ENCODE results near the gene STX17.
"Not testable (repeated sequence)": the region's sequence is repeated elsewhere in the genome, so short reads cannot be mapped to it uniquely, and the experiment has no call there.

The STX17 gene

GRCh38 chr9:99964336-99964735, 57.9 kb downstream of the STX17 start:
- intact Hi-C loops (cut with DNase I) = no loop called here
- no peak for DNase-seq

- DNase-seq = no peak
- intact Hi-C loops (cut with DNase I) = no loop called here
Observed at GRCh38 chr9:99966001-99966400, 59.5 kb downstream of the STX17 start.

- intact Hi-C loops (cut with DNase I) = no loop called here
- DNase-seq = no peak
Observed at GRCh38 chr9:99966716-99967115, 60.3 kb downstream of the STX17 start.

- intact Hi-C loops (cut with DNase I) = no loop called here
- no peak for DNase-seq
Observed at GRCh38 chr9:99967457-99967856, 61.0 kb downstream of the STX17 start.

- intact Hi-C loops (cut with DNase I) = no loop called here
Observed at GRCh38 chr9:99970481-99970880, 64.0 kb downstream of the STX17 start.

GRCh38 chr9:99971410-99971809, 65.0 kb downstream of the STX17 start:
- intact Hi-C loops (cut with DNase I) = no loop called here
- no peak for DNase-seq

More at GRCh38 chr9:99970481-99970880, 64.0 kb downstream of the STX17 start:
- no peak for DNase-seq

DNA sequence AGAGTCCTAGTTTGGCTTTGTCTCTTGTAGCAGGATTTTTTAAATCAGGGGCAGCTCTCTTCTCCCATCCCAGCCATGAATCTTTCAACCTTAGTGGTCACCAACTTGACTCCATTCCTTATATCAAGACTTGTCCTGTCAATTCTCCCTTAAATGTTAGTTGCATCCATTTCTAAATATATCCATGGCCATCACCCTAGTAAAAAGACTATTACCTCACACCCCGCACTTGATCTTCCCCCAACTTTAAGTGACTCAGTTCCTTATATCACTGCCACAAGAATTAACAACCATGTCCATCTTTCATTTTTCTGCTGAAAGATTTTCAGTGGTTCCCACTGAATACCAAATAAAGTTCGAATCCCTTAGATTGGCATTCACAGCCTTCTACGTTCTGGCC, 67.0 kb downstream of the STX17 start:
- intact Hi-C loops (cut with DNase I) = no loop called here
- no peak for DNase-seq

GRCh38 chr9:99977033-99977792, 70.8 kb downstream of the STX17 start:
- intact Hi-C loops (cut with DNase I) = no loop called here

GRCh38 chr9:99978221-99978620, 71.8 kb downstream of the STX17 start:
- no peak for DNase-seq
- intact Hi-C loops (cut with DNase I) = no loop called here

More at GRCh38 chr9:99977033-99977792, 70.8 kb downstream of the STX17 start:
- no peak for DNase-seq

GRCh38 chr9:99980598-99980997, 74.1 kb downstream of the STX17 start:
- intact Hi-C loops (cut with DNase I) = no loop called here
- no peak for DNase-seq

- DNase-seq = no peak
- intact Hi-C loops (cut with DNase I) = no loop called here
Observed at GRCh38 chr9:99986642-99987041, 80.2 kb downstream of the STX17 start.

DNA sequence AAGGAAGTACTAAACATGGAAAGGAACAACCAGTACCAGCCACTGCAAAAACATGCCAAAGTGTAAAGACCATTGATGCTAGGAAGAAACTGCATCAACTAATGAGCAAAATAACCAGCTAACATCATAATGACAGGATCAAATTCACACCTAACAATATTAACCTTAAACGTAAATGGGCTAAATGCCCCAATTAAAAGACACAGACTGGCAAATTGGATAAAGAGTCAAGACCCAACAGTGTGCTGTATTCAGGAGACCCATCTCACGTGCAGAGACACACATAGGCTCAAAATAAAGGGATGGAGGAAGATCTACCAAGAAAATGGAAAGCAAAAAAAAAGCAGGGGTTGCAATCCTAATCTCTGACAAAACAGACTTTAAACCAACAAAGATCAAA, 84.1 kb downstream of the STX17 start:
- intact Hi-C loops (cut with DNase I); DNase-seq: not testable (repeated sequence)

GRCh38 chr9:99998266-99998665, 91.8 kb downstream of the STX17 start:
- peak in 3 of 10 donors; percentile 70 to 85 (median 79) for DNase-seq
- intact Hi-C loops (cut with DNase I) = no loop called here

DNA sequence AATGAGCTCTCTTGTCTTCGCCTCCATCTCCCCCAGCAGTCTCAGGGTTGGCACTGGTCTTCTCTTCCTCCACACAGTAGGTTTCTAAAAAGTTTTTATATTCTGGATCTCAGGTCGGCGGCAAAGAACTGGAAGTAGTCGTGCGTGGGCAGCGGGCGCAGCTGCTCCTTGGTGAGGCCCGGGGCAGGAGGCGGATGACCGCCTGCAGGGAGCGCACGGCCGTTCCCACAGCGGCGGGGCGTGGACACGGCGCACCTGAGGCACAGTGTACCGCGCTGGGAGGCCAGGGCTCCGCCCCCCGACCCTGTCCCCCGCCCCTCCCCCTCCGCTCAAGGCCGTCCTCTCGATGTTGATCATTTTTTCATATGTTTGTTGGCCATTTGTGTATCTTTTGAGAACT, 92.4 kb downstream of the STX17 start:
- DNase-seq = peak in 1 of 10 donors; percentile 73
- intact Hi-C loops (cut with DNase I) = no loop called here

GRCh38 chr9:99999797-100000196, 93.3 kb downstream of the STX17 start:
- intact Hi-C loops (cut with DNase I) = no loop called here
- no peak for DNase-seq

DNA sequence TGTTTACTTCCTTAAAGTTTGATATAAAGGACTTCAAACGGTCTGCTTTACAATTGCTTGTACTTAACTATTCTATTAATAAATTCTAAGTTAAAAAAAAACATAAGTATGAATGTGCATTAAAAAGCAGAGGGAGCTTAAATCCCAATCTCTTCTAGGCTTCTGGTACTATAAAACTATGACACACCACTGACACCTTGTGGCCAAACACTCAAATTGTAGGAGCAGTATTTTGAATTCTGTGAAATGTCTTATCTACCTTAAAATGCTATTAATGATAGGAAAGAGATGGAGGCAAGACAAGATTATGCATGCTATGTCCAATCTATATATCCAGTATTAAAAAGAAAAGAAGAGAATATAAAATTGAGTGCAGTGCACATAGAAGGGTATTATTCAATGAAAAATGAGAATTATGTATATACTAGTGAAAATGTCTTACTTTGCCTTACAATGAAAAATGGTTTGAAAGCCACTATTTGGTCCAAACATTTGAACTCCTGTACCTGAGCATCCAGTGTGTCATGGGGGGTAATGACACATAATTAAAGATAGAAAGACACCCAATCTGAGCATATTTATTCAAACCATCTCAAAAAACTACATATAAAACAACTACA, 104.7 kb downstream of the STX17 start:
- DNase-seq = no peak

DNA sequence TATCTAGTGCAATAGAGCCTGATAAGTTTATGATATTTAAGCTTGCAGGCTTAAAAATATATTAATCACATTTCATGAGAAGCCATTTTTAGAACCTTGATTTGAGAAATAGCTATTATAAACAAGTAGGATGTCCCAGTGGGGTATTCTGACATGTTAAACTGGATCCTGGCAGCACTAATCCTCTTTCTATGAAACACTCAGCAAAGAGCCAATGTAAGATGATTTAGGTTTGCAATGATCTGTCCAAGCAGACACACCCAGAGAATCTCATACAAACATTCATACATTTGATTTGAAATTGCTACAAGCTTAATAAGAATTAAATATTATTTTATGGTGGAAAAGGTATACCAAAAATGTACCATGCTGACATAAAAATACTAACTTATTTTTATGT, 105.8 kb downstream of the STX17 start:
- intact Hi-C loops (cut with DNase I) = no loop called here
- no peak for DNase-seq

More for the DNA sequence above, 104.7 kb downstream of the STX17 start:
- intact Hi-C loops (cut with DNase I) = no loop called here

GRCh38 chr9:100013573-100013972, 107.1 kb downstream of the STX17 start:
- no peak for DNase-seq
- intact Hi-C loops (cut with DNase I) = no loop called here

- no peak for DNase-seq
- intact Hi-C loops (cut with DNase I) = no loop called here
Observed at GRCh38 chr9:100014846-100015245, 108.4 kb downstream of the STX17 start.

DNA sequence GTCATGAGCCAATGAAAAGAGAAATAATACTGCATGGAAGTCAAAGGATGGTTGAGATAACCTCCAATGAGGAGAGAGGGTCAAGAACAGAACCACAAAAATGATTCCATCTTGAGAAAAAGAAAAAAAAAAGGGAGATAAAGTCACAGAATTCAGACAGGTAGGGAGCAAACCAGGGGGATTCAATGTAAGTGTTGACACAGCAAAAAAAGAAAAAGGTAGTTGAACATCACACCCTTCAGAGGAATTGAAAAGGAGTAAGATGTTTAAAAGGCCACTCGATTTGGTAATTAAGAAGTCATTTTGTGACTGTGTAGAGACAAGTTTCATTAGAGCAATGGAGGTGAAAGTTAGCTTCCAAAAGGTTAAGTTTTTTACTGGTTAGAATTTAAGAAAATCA, 113.1 kb downstream of the STX17 start:
- intact Hi-C loops (cut with DNase I) = no loop called here
- DNase-seq = no peak

Measured in posterior cingulate gyrus (tissue), 11 donors.